Measurements from ENCODE around the gene FNDC10. TPM values are rescaled to one million over a fixed set of nuclear protein-coding genes. Genes with fewer than 3 reads are reported as not detected.

Gene FNDC10
- total RNA-seq, 1 experiment from 2014 or later = 8.4 TPM

GRCh38 chr1:1625824-1626206, 25.9 kb upstream of the FNDC10 start (continued):
- TF ChIP-seq, protein P1, sequence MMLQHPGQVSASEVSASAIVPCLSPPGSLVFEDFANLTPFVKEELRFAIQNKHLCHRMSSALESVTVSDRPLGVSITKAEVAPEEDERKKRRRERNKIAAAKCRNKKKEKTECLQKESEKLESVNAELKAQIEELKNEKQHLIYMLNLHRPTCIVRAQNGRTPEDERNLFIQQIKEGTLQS (IDR thresholded peaks at IDR 0.05) = no peak
- TF ChIP-seq TCF7L2 (IDR thresholded peaks at IDR 0.05; ENCODE audit: borderline replicate concordance, extremely low read depth, insufficient read depth, insufficient read length) (no peak), EGR1 (IDR thresholded peaks at IDR 0.05; ENCODE audit: low read depth) (no peak), POLR2A (IDR thresholded peaks at IDR 0.05; ENCODE audit: borderline replicate concordance, extremely low read depth, insufficient read depth, insufficient read length) (no peak), CBX3 (IDR thresholded peaks at IDR 0.05; ENCODE audit: low read depth) (no peak), EZH2phosphoT487 (IDR thresholded peaks at IDR 0.05; ENCODE audit: borderline replicate concordance) (no peak)
- TF ChIP-seq, protein P2, sequence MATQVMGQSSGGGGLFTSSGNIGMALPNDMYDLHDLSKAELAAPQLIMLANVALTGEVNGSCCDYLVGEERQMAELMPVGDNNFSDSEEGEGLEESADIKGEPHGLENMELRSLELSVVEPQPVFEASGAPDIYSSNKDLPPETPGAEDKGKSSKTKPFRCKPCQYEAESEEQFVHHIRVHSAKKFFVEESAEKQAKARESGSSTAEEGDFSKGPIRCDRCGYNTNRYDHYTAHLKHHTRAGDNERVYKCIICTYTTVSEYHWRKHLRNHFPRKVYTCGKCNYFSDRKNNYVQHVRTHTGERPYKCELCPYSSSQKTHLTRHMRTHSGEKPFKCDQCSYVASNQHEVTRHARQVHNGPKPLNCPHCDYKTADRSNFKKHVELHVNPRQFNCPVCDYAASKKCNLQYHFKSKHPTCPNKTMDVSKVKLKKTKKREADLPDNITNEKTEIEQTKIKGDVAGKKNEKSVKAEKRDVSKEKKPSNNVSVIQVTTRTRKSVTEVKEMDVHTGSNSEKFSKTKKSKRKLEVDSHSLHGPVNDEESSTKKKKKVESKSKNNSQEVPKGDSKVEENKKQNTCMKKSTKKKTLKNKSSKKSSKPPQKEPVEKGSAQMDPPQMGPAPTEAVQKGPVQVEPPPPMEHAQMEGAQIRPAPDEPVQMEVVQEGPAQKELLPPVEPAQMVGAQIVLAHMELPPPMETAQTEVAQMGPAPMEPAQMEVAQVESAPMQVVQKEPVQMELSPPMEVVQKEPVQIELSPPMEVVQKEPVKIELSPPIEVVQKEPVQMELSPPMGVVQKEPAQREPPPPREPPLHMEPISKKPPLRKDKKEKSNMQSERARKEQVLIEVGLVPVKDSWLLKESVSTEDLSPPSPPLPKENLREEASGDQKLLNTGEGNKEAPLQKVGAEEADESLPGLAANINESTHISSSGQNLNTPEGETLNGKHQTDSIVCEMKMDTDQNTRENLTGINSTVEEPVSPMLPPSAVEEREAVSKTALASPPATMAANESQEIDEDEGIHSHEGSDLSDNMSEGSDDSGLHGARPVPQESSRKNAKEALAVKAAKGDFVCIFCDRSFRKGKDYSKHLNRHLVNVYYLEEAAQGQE (IDR thresholded peaks at IDR 0.05; ENCODE audit: low read depth) = no peak

DNA sequence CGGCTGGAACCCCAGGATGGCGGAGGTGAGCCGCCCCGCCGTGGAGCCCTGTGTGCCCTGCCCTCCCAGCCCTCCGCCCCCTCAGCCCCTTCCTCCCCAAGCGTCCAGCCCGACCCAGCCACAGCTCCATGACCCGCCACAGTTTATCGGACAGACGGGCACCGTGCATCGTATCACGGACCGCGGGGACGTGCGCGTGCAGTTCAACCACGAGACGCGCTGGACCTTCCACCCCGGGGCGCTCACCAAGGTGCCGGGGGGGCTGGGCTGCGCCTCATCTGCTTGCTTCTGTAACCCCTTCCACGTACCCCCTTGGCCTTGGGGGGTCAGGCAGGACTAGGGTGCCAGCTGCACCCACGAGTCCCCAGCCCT, 25.5 kb upstream of the FNDC10 start:
- no peak overlapping the region for H3K4me3 ChIP-seq (replicated peaks in 1 of 2; ENCODE audit: low read depth in 1 of 2, low read length in 2 of 2)
- ATAC-seq = no peak
- no peaks in the 10 kb centered on the region for H3K9me2 ChIP-seq (ENCODE audit: insufficient read depth)
- H3K27ac ChIP-seq (ENCODE audit: low read depth, low read length) = no peak overlapping the region
- peaks cover 4 to 38% of the 10 kb centered on the region in 2 experiments for H3K4me1 ChIP-seq (ENCODE audit: control insufficient read depth in 1 of 2, insufficient read depth in 2 of 2, low read length in 2 of 2)
- BruUV-seq (replicated peaks) = no TSS peak
- ChIA-PET CTCF (no interaction called here), POLR2A (no interaction called here), RAD21 (ENCODE audit: low non-redundant PET in 1 of 2, low total read pairs in 2 of 2, uncharacterized antibody in 2 of 2, unreplicated experiment in 2 of 2) (no interaction called here)
- H3K27me3 ChIP-seq (ENCODE audit: insufficient read depth, low read length) = no peaks in the 10 kb centered on the region
- H3K36me3 ChIP-seq (ENCODE audit: control insufficient read depth in 1 of 2, insufficient read depth in 2 of 2, low read length in 2 of 2) = no peaks in the 10 kb centered on the region
- no peaks in the 10 kb centered on the region for H3K9me3 ChIP-seq (ENCODE audit: control insufficient read depth in 1 of 2, insufficient read depth in 1 of 2, low read depth in 1 of 2, low read length in 2 of 2)
- no peaks in the 10 kb centered on the region for H4K20me1 ChIP-seq (ENCODE audit: insufficient read depth)
- no peak overlapping the region for H3K4me2 ChIP-seq (ENCODE audit: low read length)
- intact Hi-C loops (cut with micrococcal nuclease) = no loop called here
- no peak overlapping the region for H3K9ac ChIP-seq (ENCODE audit: low read length)
- no peak overlapping the region for H2AFZ ChIP-seq (ENCODE audit: low read depth, low read length, poor library complexity, severe bottlenecking)
- no peak for TF ChIP-seq ELF1 (IDR thresholded peaks at IDR 0.05; ENCODE audit: borderline replicate concordance, low read depth)
- no peak for TF ChIP-seq SRF (IDR thresholded peaks at IDR 0.05; ENCODE audit: low read depth)
- TF ChIP-seq ZNF274 (IDR thresholded peaks at IDR 0.05; ENCODE audit: low read depth, low read length) = no peak
- no peak for TF ChIP-seq RAD21 (IDR thresholded peaks at IDR 0.05; ENCODE audit: low read depth)
- no peak for TF ChIP-seq SIN3A (IDR thresholded peaks at IDR 0.05; ENCODE audit: low read depth)
- TF ChIP-seq, protein P1 (IDR thresholded peaks at IDR 0.05) = no peak
- TF ChIP-seq FOSL1 (IDR thresholded peaks at IDR 0.05; ENCODE audit: low read depth) = no peak
- no peak for TF ChIP-seq SP1 (IDR thresholded peaks at IDR 0.05; ENCODE audit: low read depth)
- no peak for TF ChIP-seq CBX3 (IDR thresholded peaks at IDR 0.05; ENCODE audit: low read depth)
- no peak for TF ChIP-seq CEBPB (IDR thresholded peaks at IDR 0.05; ENCODE audit: low read depth)
- no peak for TF ChIP-seq EZH2phosphoT487 (IDR thresholded peaks at IDR 0.05; ENCODE audit: borderline replicate concordance)
- TF ChIP-seq POLR2AphosphoS5 (IDR thresholded peaks at IDR 0.05; ENCODE audit: low read depth, low read length) = no peak
- TF ChIP-seq JUND (IDR thresholded peaks at IDR 0.05) = no peak
- TF ChIP-seq EGR1 (IDR thresholded peaks at IDR 0.05; ENCODE audit: low read depth) = no peak
- TF ChIP-seq, protein P2 (IDR thresholded peaks at IDR 0.05; ENCODE audit: low read depth) = no peak
- no peak for TF ChIP-seq EZH2 (IDR thresholded peaks at IDR 0.05)
- no peak for DNase-seq (ENCODE audit: low read depth, low spot score)
- peaks cover 13% of the 10 kb centered on the region; the same call in 1 of the 2 replicates for H3K79me2 ChIP-seq (ENCODE audit: insufficient read depth, low read length)

Data from HCT116 (cell line).